OCI-LY1 (cell line): ENCODE measurements around the gene DCK.

Experiments used
- H2AFZ ChIP-seq: fragments of 200-600 bp; sonication (generic), shearing (Covaris generic); 2 replicates; pipeline ENCODE4 v1.6.0; 2014; ENCODE audit warnings: antibody characterized with exemption, mild to moderate bottlenecking, low read length
- H3F3A ChIP-seq: fragments of 200-600 bp; sonication (generic), shearing (Covaris generic); 2 replicates; pipeline ENCODE4 v1.6.0; 2014; ENCODE audit warnings: mild to moderate bottlenecking, antibody characterized with exemption, low read length, moderate library complexity; ENCODE audit not compliant: insufficient read depth
- H3K27ac ChIP-seq: fragments of 200-600 bp; sonication (generic); 2 replicates; pipeline ENCODE4 v1.5.1; 2014; ENCODE audit warnings: low read length, mixed run types, mild to moderate bottlenecking, low read depth; ENCODE audit not compliant: poor library complexity, severe bottlenecking
- H3K27me3 ChIP-seq: fragments of 200-600 bp; sonication (generic); 2 replicates; pipeline ENCODE4 v1.6.0; 2014; ENCODE audit warnings: antibody characterized with exemption, mild to moderate bottlenecking, low read length, moderate library complexity; ENCODE audit not compliant: insufficient read depth
- H3K36me3 ChIP-seq: fragments of 200-600 bp; sonication (generic); 2 replicates; pipeline ENCODE4 v1.6.1; 2014; ENCODE audit warnings: mild to moderate bottlenecking, antibody characterized with exemption, low read length, moderate library complexity, mixed read lengths; ENCODE audit not compliant: insufficient read depth
- H3K4me1 ChIP-seq: fragments of 200-600 bp; sonication (generic); 2 replicates; pipeline ENCODE4 v1.5.1; 2014; ENCODE audit warnings: mild to moderate bottlenecking, low read length, moderate library complexity; ENCODE audit not compliant: insufficient read depth, severe bottlenecking
- H3K4me2 ChIP-seq: fragments of 200-600 bp; sonication (generic), shearing (Covaris generic); 2 replicates; pipeline ENCODE4 v1.6.1; 2014; ENCODE audit warnings: low read length
- H3K4me3 ChIP-seq: fragments of 200-600 bp; sonication (generic); 2 replicates; pipeline ENCODE4 v1.5.1; 2014; ENCODE audit warnings: low read length, low read depth, mild to moderate bottlenecking, mixed read lengths; ENCODE audit not compliant: poor library complexity, severe bottlenecking
- H3K79me2 ChIP-seq: fragments of 200-600 bp; shearing (Covaris generic); 2 replicates; pipeline ENCODE4 v1.6.1; 2016; ENCODE audit warnings: mixed run types, low read length, mixed read lengths; ENCODE audit not compliant: insufficient read depth
- H3K9ac ChIP-seq: fragments of 200-600 bp; sonication (generic), shearing (Covaris generic); 2 replicates; pipeline ENCODE4 v1.6.1; 2014; ENCODE audit warnings: mild to moderate bottlenecking, low read length, mixed read lengths
- H3K9me2 ChIP-seq: fragments of 200-600 bp; sonication (generic), shearing (Covaris generic); 2 replicates; pipeline ENCODE4 v1.6.1; 2014; ENCODE audit warnings: low read depth, mild to moderate bottlenecking, low read length, mixed read lengths
- H3K9me3 ChIP-seq: fragments of 200-600 bp; shearing (Covaris generic); 2 replicates; pipeline ENCODE4 v1.6.1; 2014; ENCODE audit warnings: low read length, mixed read lengths
- H4K20me1 ChIP-seq: fragments of 200-600 bp; sonication (generic), shearing (Covaris generic); 2 replicates; pipeline ENCODE4 v1.6.0; 2016; ENCODE audit warnings: mild to moderate bottlenecking, low read length; ENCODE audit not compliant: insufficient read depth
- CTCF ChIP-seq: fragments of 200-600 bp; sonication (generic), shearing (Covaris generic); IDR thresholded peaks from 2 replicates; pipeline ENCODE4 v1.5.1; 2017; ENCODE audit warnings: mild to moderate bottlenecking, antibody characterized with exemption, low read length, moderate library complexity, mixed read lengths
- EZH2 ChIP-seq: fragments of 200-600 bp; sonication (generic), shearing (Covaris generic); IDR thresholded peaks from 2 replicates; pipeline ENCODE4 v1.8.0; 2017; ENCODE audit warnings: borderline replicate concordance, mixed run types, mild to moderate bottlenecking, antibody characterized with exemption, low read length, moderate library complexity, mixed read lengths

Gene DCK

GRCh38 chr4:70992391-70992881 is 1.0 kb upstream of the DCK start:
- no peaks in the 10 kb centered on the region for H3K27me3 ChIP-seq
- H3K79me2 ChIP-seq: peaks cover 38% of the 10 kb centered on the region
- H3K9me3 ChIP-seq: no peaks in the 10 kb centered on the region
- H3K9me2 ChIP-seq: no peaks in the 10 kb centered on the region
- no peaks in the 10 kb centered on the region for H4K20me1 ChIP-seq
- peaks cover 43% of the 10 kb centered on the region for H3K4me1 ChIP-seq
- peak overlapping the region; percentile 92 for H3K4me3 ChIP-seq
- TF ChIP-seq CTCF (no peak), EZH2 (no peak)
- H3F3A ChIP-seq: no peaks in the 10 kb centered on the region
- no peak overlapping the region for H2AFZ ChIP-seq
- peak overlapping the region; percentile 94 for H3K9ac ChIP-seq
- H3K4me2 ChIP-seq: peak overlapping the region; percentile 73
- H3K36me3 ChIP-seq: peaks cover 32% of the 10 kb centered on the region
- H3K27ac ChIP-seq: peak overlapping the region; percentile 82

- Histone ChIP-seq H3K27me3 (no peaks in the 10 kb centered on the region), H3K36me3 (peaks cover 48% of the 10 kb centered on the region), H3K9me3 (no peaks in the 10 kb centered on the region), H3F3A (no peaks in the 10 kb centered on the region), H3K4me2 (peak overlapping the region; percentile 73), H3K9ac (peak overlapping the region; percentile 94), H3K79me2 (peaks cover 54% of the 10 kb centered on the region), H3K4me1 (peaks cover 47% of the 10 kb centered on the region), H2AFZ (no peak overlapping the region), H3K4me3 (peak overlapping the region; percentile 92), H4K20me1 (no peaks in the 10 kb centered on the region), H3K9me2 (no peaks in the 10 kb centered on the region), H3K27ac (peak overlapping the region; percentile 90)
- TF ChIP-seq CTCF (no peak), EZH2 (no peak)
Observed at GRCh38 chr4:70994069-70994366, 569 bp downstream of the DCK start.

- peak overlapping the region; percentile 90 for H3K27ac ChIP-seq
- TF ChIP-seq CTCF: no peak
- TF ChIP-seq EZH2: no peak
- peaks cover 59% of the 10 kb centered on the region for H3K79me2 ChIP-seq
Observed at GRCh38 chr4:70994387-70995099, 1.1 kb downstream of the DCK start.

More at GRCh38 chr4:70994387-70995099, 1.1 kb downstream of the DCK start:
- Histone ChIP-seq H3K4me2 (peak overlapping the region; percentile 73), H3F3A (no peaks in the 10 kb centered on the region), H3K36me3 (peaks cover 53% of the 10 kb centered on the region), H3K4me3 (peak overlapping the region; percentile 92), H3K4me1 (peaks cover 47% of the 10 kb centered on the region), H3K9me3 (no peaks in the 10 kb centered on the region), H3K9ac (peak overlapping the region; percentile 94), H4K20me1 (no peaks in the 10 kb centered on the region), H3K27me3 (no peaks in the 10 kb centered on the region), H2AFZ (no peak overlapping the region), H3K9me2 (no peaks in the 10 kb centered on the region)
